Lung microvascular endothelial cell (primary cell): ENCODE results near the gene MTR. TPM values are rescaled to one million over a fixed set of nuclear protein-coding genes. Genes with fewer than 3 reads are reported as not detected.

Experiments
- DNase-seq, 2 donors: peaks; one replicate each; pipeline versions ENCODE4 v3.0.0 to v3.0.0-alpha.2; 2010; ENCODE audit warnings: low read depth in 2 of 2
- total RNA-seq: library from RNA; depleted of rRNA; stranded (reverse); fragments of >200 nt; gene quantifications from 2 replicates; pipeline ENCODE4 v1.2.1, GENCODE V29; 2014

MTR gene
- total RNA-seq, 1 donor from 2014 or later: 32.3 TPM

- no peak for DNase-seq
These were observed 156.6 kb downstream of the MTR start for GRCh38 chr1:236951672-236952071.

DNA sequence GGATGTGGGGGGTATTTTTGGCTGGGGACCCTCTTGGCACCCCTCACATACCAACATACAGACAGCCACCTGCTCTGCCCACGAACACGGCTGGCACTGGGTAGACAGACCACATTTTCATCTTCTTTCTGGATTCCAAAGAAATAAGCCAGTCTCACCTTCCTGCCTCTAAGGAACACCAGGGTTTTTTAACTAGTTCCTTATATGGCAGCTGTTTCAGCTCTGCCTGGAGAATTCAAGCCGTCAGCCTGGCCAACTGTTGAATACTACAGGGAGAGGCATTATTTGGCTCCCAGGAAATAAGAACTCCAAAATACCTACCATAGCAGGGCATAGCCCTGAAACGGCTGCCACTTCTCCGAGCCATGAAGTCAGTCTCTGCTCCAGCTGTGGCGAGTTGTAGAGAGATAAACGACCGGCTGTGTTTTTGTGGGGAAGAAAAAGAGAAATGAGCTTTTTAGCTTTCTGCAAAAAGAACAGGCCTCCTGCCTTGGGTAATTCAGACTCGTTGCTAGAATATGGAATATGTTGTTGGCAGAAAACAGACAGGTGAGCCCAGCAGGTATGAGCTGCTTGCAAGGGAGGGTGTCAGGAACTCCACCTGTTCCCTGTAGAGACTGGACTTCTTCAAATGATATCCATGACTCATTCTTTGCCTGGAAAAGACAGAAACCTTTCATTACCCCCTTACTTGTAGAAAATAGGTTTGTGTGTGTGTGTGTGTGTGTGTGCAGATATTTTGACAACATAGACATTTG lies 157.3 kb downstream of the MTR start:
- no peak for DNase-seq

DNA sequence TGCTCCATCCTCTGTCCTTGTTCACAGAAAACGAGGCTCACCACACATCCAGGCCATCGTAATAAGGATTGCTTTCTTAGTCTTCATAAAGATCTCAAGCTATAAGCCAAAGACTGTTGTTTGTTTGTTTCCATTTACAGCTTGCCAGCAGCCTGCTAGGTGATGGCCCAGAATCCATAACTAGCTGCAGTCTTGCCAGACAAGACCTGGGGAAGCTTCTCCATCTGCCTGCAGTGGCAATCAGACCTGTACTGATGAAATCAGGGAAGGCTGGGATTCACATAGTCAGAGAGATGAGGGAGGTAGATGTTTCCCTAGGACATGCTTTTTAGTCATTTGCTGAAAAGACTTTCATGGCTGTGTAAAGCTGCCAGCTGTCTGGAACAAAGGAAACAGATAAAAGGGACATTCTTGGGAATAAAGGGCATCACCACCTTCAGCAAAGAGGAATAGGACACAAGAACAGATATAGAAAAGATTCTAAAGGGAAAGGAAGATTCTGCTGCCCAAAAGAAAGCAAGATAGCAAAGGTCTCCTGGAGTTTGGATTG lies 158.1 kb downstream of the MTR start:
- no peak for DNase-seq

Other genes with a start within 250 kb of the MTR start
- 15.9 and 19.8 TPM in 2 replicates for gene HEATR1, start 190.8 kb upstream of the MTR start, total RNA-seq
- under 0.01 TPM in 1 of 2 replicates, not detected in the other for gene ACTN2, start 108.8 kb upstream of the MTR start, total RNA-seq
- gene MT1HL1, start 209.1 kb downstream of the MTR start, total RNA-seq: not detected in 2 replicates
- under 0.01 and 0.22 TPM in 2 replicates for gene RYR2, start 246.9 kb downstream of the MTR start, total RNA-seq